IPS-NIHi11 (cell line): ENCODE measurements around the gene SOX15.
A peak's percentile ranks its signal among the peaks of the same experiment; 100 is the strongest.

Experiments
- DNase-seq: peaks from one replicate; pipeline ENCODE4 v3.0.0; 2012; ENCODE audit warnings: mixed read lengths, low spot score

SOX15 gene

DNA sequence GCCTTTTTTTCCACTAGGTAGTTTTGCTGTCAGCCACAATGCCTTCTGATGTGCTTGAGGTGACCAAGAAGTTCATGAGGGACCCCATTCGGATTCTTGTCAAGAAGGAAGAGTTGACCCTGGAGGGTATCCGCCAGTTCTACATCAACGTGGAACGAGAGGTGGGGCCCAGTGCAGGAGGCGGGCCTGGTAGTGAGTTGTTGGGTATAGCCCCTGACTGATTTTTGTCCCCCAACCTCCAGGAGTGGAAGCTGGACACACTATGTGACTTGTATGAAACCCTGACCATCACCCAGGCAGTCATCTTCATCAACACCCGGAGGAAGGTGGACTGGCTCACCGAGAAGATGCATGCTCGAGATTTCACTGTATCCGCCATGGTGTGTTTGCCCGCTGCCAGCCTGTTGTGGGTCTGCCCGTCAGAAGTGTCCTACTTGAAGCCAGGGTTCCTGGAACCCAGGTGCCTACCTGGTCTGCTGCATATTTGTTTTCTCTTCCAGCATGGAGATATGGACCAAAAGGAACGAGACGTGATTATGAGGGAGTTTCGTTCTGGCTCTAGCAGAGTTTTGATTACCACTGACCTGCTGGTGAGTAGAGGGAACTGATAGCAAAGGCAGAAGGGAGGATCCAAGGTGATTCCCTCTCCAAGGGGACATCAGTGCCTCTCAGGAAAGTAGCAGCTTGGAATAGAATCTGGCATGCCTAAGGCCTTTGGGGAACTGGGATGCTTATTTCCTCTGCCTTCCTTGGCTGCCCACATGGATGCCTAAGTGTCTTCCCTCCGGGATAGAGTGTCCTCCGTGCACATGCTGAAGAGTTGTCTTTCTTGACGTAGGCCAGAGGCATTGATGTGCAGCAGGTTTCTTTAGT lies 12.3 kb downstream of the SOX15 start:
- DNase-seq, result no peak

DNA sequence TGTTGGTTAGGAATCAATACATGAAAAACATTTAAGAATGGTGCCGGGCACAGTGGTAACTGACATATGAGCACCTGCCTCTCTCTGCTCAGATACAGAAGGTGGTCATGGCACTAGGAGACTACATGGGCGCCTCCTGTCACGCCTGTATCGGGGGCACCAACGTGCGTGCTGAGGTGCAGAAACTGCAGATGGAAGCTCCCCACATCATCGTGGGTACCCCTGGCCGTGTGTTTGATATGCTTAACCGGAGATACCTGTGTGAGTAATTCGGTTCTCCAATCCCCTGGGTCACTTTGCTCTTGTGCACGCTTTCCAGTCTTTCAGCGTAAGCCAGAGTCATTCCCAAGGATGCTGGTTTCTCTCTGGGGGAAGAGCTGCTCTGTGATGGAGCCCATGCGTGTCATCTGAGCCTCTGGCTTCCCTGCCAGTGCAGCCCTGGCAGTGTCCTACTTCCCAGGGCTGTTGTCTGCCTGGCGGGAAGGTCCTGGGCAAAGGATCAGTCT lies 13.4 kb downstream of the SOX15 start:
- DNase-seq, result no peak

DNA sequence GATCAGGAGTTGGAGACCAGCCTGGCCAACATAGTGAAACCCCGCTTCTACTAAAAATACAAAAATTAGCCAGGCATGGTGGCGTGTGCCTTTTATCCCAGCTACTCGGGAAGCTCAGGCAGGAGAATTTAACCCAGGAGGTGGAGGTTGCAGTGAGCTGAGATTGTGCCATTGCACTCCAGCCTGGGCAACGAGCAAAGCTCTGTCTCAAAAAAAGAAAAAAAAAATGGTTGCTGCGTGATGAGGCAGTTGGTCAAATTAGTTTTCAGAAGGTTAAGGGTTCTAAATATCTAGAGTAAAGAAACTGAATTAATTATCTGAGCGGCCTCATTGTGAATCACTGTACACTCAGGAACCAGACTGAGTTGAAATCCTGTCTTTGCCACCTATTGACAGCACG lies 13.9 kb downstream of the SOX15 start:
- no peak for DNase-seq

DNA sequence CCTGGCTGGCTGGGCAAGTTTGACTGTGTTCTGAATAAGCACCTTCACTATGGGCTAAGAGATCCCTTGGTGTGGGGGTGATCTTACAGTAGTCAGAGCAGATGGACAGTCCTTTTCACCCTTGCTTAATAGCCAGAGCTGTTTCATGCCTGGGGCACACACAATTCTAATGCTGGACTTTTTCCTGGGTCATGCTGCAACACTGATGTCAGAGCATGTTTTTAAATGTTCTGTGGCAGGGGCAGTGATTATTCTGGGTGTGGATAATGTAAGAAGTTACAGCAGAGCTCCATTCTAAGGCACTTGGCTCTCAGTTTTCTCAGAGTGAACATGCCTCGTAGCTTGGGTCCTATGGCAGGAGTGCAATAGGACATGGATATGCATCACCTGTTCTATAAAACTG lies 14.4 kb downstream of the SOX15 start:
- DNase-seq, result no peak

DNA sequence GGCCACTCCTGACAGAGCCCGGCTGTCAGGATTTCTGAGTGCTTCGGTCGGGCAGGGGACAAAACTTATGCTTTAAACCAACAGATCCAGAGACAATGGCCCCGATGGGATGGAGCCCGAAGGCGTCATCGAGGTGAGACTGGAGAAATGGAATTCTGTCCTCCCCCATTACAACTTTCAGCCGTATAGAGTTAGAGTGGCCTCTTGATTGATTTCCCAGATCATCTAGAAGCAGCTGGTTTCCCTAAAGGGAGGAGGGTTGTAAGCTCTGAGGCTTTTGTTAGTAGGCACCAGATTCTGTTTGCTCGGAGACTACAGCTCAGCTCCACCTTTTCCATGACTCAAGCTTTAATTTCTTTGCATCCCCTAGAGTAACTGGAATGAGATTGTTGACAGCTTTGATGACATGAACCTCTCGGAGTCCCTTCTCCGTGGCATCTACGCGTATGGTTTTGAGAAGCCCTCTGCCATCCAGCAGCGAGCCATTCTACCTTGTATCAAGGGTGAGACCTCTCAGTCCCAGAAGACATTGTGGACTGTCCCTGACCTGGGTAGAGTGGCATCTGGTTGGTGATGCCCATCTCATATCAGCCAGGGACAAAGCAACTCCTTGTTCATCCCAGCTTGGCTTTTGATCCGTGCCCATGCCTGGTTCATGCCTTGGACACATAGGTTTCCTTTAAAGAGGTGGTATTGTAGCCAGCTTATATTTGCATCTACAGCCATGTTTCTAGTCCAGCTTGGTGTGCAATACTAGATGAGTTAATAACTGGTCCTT lies 15.5 kb downstream of the SOX15 start:
- DNase-seq, result no peak

DNA sequence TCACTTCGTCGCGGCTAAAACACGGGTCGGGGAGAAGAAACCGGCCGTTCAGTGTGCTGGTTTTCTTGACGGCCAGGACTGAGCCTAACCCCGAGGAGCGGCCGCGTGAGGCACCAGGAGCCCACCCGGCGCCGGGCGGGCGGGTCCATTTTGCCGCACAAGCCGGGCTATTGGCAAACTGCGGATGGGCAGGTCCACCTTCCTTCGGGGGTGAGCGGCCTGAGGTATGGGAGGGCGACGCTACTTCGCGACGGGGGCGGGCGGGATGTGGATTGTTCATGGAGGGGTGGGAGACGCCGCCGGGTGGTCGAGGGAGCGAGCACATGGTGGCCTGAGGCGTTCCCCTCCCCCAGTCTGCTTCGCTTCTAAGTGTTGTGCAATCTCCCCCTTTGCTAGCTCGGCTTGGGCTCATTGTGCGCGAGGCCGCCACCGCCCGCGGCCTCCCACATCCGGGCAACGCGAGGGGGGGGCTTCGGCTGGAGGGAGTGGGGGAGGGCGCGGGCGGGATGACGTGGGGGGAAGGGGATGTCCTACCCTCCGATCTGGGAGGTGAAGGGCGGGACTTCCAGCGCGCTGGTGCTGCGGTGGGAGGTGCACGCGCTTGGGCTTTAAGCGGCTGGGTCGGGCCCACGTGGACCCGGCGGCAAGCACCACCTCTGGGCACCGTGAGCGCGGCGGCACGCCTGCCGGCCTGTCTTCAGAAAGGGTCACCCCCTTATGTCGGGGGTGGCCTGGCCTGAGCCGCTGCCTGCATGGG lies 16.4 kb downstream of the SOX15 start:
- peak; percentile 88 for DNase-seq

DNA sequence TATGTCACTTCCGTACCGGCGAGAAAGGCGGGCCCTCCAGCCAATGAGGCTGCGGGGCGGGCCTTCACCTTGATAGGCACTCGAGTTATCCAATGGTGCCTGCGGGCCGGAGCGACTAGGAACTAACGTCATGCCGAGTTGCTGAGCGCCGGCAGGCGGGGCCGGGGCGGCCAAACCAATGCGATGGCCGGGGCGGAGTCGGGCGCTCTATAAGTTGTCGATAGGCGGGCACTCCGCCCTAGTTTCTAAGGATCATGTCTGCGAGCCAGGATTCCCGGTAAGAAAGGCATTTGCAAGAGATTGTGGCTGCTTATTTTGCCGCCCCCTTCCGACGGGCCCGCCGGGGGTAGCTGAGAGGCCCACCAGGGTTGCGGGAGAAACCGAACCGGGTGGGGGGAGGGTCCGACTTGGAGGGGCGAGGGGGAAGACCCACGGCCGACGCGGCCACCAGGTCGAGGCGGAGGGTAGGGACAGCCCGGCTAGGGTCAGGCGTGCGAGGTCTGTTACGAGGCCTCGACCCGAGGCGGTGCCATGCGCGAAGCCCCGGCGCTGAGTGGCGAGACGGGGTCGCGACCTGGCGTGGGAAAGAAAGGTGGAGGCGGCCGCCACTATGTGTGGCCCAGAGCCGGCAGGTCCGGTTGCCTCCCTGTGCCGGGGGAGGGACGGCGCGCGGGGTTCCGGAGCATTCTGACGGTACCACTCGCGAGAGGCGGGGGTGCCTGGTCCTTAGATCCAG lies 17.1 kb downstream of the SOX15 start:
- DNase-seq, result peak; percentile 94

DNA sequence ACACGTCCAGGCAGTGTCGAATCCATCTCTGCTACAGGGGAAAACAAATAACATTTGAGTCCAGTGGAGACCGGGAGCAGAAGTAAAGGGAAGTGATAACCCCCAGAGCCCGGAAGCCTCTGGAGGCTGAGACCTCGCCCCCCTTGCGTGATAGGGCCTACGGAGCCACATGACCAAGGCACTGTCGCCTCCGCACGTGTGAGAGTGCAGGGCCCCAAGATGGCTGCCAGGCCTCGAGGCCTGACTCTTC lies 17.6 kb downstream of the SOX15 start:
- no peak for DNase-seq

DNA sequence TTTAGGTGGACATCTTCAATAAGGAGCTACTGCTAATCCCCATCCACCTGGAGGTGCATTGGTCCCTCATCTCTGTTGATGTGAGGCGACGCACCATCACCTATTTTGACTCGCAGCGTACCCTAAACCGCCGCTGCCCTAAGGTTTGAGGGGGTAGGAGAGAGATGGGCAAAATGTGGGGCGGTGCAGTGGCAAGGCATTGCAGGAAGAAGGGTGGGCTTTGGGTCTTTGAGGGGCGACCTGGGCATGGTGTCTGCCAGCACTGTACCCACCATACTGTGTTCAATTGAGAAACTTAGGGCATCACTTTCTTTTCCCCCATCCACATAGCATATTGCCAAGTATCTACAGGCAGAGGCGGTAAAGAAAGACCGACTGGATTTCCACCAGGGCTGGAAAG lies 19.5 kb downstream of the SOX15 start:
- no peak for DNase-seq

DNA sequence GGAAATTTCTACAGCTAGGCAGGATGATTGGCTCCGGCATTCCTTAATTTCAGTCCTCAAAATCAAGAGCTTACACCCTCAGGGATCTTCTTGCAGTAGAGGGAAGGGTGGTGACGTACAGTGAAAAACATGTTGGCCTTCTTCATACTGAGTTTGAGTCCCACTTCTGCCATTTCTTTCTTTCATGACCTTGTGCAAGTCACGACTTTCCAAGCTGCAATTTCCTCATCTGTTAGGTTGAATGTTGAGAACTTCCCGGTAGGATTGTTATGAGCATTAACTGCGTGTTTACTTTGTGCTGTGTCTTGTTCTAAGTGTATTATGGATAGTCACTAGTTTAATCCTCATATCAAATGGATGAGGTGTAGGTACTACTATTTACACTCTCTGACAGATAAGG lies 20.3 kb downstream of the SOX15 start:
- DNase-seq, result no peak

DNA sequence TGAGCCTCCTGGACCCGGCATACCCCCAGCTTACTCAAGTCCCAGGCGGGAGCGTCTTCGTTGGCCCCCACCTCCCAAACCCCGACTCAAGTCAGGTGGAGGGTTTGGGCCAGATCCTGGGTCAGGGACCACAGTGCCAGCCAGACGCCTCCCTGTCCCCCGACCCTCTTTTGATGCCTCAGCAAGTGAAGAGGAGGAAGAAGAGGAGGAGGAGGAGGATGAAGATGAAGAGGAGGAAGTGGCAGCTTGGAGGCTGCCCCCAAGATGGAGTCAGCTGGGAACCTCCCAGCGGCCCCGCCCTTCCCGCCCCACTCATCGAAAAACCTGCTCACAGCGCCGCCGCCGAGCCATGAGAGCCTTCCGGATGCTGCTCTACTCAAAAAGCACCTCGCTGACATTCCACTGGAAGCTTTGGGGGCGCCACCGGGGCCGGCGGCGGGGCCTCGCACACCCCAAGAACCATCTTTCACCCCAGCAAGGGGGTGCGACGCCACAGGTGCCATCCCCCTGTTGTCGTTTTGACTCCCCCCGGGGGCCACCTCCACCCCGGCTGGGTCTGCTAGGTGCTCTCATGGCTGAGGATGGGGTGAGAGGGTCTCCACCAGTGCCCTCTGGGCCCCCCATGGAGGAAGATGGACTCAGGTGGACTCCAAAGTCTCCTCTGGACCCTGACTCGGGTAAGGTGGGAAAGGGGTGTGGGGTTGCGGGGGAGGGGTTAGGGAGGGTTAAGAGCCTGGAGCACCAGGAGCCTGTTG lies 26.6 kb downstream of the SOX15 start:
- DNase-seq, result no peak

DNA sequence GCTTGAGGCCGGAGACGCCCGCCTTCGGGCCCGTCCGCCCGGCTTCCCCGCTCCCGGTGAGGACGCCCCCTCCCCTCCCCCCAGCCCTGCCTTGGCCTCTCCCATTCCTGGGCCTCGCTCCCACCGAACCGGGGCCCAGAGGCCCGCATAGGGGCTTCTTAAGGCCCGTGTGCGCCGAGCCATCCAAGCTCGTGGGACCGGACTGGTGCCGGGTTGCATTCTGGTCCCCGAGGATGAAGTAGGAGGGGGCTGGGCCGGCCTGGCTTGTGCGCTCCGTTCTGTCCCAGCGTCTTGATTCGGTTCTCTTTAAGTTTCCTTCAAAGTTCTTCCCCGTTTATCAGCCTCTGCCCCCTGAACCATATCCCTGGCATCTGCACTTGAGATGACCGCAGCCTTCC lies 27.7 kb downstream of the SOX15 start:
- no peak for DNase-seq

DNA sequence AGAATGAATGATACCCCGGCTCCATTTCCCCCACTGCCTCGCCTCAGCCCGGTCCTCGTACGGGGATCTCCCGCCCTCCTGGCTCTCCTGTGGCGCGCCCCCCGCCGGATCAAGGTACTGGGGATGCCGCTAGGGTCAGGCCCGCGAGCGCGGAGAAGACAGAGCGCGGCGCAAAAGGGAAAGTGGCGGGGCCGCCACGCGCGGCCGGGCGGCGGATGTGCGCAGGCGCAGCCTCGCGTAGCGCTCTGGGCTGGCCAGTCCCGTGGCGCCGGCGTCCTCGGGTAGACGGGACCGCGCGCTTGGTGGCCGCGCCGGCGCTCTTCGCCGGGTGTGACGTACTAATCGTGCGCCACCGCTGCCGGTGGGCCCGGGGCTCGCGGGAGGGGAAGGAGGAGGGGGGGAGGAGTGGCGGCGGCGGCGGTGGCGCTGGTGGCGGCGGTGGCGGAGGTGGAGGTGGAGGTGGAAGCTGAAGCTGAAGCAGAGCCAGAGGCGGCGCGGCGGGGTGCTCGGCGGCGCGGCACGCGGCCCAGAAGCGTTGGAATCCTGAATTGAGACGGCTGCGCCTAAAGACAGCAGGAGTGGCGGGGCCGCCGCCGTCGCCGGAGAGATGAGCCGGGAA lies 28.2 kb downstream of the SOX15 start, which contains the start of gene SENP3:
Gene SENP3 (plus strand): TSS at position 331 of the 619 bp plus-strand sequence. CDS start 1,158 bp downstream, outside the sequence.
- DNase-seq, result peak; percentile 99

DNA sequence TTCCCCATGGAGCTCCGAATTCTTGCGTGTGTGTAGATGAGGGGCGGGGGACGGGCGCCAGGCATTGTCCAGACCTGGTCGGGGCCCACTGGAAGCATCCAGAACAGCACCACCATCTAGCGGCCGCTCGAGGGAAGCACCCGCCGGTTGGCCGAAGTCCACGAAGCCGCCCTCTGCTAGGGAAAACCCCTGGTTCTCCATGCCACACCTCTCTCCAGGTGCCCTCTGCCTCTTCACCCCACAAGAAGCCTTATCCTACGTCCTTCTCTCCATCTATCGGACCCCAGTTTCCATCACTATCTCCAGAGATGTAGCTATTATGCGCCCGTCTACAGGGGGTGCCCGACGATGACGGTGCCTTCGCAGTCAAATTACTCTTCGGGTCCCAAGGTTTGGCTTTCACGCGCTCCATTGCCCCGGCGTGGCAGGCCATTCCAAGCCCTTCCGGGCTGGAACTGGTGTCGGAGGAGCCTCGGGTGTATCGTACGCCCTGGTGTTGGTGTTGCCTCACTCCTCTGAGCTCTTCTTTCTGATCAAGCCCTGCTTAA lies 28.8 kb downstream of the SOX15 start:
- DNase-seq, result peak; percentile 94

DNA sequence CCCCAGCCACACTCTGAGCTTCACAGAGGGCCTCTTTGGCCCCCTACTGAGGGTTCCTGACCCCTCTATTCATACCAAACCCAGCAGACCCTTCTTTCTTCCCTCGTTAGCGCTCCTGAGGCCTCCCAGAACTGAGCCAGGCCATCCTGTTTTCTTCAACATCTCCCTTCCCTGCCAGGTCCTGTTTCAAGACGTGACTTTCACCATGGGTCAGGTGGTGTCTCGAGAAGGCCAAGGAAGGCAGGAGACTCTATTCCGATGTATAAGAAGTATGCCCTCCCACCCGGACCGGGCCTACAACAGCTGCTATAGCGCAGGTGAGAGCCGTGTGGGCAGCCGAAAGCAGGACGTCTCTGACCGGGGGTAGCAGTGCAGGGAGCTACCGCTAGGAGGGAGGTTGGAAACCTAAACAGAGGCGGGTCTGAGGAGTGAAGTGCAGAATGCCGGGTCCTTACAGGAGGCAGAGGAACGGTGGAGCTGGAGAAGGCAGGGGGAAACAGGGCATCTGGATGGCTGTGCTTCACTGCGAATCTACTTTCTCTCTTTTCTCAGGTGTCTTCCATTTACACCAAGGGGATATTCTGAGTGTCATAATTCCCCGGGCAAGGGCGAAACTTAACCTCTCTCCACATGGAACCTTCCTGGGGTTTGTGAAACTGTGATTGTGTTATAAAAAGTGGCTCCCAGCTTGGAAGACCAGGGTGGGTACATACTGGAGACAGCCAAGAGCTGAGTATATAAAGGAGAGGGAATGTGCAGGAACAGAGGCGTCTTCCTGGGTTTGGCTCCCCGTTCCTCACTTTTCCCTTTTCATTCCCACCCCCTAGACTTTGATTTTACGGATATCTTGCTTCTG lies 29.5 kb downstream of the SOX15 start:
- DNase-seq, result peak; percentile 78

DNA sequence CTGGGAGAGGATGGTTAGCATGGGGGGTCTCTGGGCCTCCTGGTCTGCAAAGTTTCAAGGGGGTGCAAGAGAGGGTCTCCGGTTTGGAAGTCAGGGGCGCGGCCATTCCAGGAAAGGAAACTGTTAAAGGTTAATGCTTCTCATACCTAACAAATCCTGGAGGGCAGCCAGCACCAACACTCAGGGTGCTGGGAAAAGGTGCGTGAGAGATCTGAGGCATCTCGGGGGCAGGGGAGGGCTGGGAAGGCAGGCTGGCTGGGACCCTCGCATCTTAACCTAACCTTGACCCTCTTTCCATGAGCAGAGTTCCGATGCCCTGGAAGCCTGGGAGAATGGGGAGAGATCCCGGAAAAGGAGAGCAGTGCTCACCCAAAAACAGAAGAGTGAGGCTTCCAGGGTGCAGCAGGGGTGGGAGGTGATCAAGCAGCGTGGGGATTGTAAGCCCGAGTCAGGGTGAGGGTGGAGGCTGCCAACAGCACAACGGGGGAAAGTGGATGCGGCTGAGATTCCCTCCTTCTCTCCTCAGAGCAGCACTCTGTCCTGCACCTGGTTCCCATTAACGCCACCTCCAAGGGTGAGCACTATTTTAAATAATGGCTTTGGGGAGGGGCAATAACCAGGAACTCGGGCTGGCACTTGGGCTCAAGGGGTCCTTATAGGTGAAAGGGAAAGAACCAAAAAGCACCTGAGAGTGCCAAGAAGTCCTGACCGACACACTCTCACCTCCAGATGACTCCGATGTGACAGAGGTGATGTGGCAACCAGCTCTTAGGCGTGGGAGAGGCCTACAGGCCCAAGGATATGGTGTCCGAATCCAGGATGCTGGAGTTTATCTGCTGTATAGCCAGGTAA lies 30.3 kb downstream of the SOX15 start:
- DNase-seq, result no peak

DNA sequence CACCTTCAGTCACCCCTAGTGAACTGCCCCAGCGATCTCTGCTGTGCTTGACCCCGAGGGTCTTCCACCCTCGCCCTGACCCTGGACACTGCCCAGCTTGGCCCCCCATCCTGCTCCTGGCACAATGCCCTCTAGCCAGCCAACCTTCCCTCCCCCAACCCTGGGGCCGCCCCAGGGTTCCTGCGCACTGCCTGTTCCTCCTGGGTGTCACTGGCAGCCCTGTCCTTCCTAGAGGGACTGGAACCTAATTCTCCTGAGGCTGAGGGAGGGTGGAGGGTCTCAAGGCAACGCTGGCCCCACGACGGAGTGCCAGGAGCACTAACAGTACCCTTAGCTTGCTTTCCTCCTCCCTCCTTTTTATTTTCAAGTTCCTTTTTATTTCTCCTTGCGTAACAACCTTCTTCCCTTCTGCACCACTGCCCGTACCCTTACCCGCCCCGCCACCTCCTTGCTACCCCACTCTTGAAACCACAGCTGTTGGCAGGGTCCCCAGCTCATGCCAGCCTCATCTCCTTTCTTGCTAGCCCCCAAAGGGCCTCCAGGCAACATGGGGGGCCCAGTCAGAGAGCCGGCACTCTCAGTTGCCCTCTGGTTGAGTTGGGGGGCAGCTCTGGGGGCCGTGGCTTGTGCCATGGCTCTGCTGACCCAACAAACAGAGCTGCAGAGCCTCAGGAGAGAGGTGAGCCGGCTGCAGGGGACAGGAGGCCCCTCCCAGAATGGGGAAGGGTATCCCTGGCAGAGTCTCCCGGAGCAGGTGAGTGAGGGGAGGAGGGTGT lies 31.2 kb downstream of the SOX15 start, which contains the start of gene TNFSF13:
Gene TNFSF13 (plus strand): TSS at position 207 of the 776 bp plus-strand sequence. CDS start 290 bp downstream, at position 497.
- no peak for DNase-seq
